Measurements from ENCODE around the gene RTL3. TPM values are rescaled to one million over a fixed set of nuclear protein-coding genes. Genes with fewer than 3 reads are reported as not detected.

The RTL3 gene
- total and polyA plus RNA-seq, 2 donors (not counting 1 experiment from before 2014, with no cell fraction given): not detected

- ChIA-PET CTCF (no interaction called here), POLR2A (no interaction called here)
- Mint-ChIP-seq H3K4me3 (no peak overlapping the region), H3K9me3 (ENCODE audit: insufficient read depth) (no peaks in the 10 kb centered on the region), H3K27me3 (no peaks in the 10 kb centered on the region), H3K27ac (no peak overlapping the region), H3K4me1 (peaks cover 7% of the 10 kb centered on the region)
- Histone ChIP-seq H2AFZ (ENCODE audit: insufficient read depth, low read depth, low read length, poor library complexity, severe bottlenecking) (no peak overlapping the region), H3K4me1 (ENCODE audit: control insufficient read depth in 2 of 2, insufficient read depth in 2 of 2, low read length in 2 of 2) (no peaks in the 10 kb centered on the region), H4K20me1 (ENCODE audit: control insufficient read depth, insufficient read depth, low read length, poor library complexity, severe bottlenecking) (no peaks in the 10 kb centered on the region), H3K9ac (ENCODE audit: low read length) (no peak overlapping the region), H3K79me2 (ENCODE audit: control insufficient read depth, insufficient read depth, low read length) (no peaks in the 10 kb centered on the region), H3K4me3 (ENCODE audit: control extremely low read depth in 1 of 5, extremely low read depth in 1 of 5, insufficient read depth in 1 of 5, low read depth in 2 of 5, low read length in 4 of 5) (no peak overlapping the region), H3K4me2 (replicated peaks; ENCODE audit: low read depth, low read length, poor library complexity, severe bottlenecking) (no peak overlapping the region), H3K27me3 (replicated peaks in 1 of 4; ENCODE audit: control extremely low read depth in 1 of 4, control insufficient read depth in 3 of 4, insufficient read depth in 4 of 4, low read length in 3 of 4) (no peaks in the 10 kb centered on the region), H3K9me3 (ENCODE audit: control extremely low read depth in 1 of 3, control insufficient read depth in 2 of 3, insufficient read depth in 1 of 3, low read length in 2 of 3) (no peaks in the 10 kb centered on the region), H3K27ac (ENCODE audit: low read length in 2 of 2) (no peak overlapping the region), H3K36me3 (replicated peaks in 1 of 2; ENCODE audit: control extremely low read depth in 1 of 2, control insufficient read depth in 1 of 2, extremely low read depth in 1 of 2, insufficient read depth in 2 of 2, low read length in 1 of 2) (no peaks in the 10 kb centered on the region)
- intact Hi-C loops (cut with micrococcal nuclease): no loop called here
- no peak for TF ChIP-seq EZH2 (IDR thresholded peaks at IDR 0.05; ENCODE audit: borderline replicate concordance, insufficient read depth, low read depth, low read length, poor library complexity, severe bottlenecking)
- TF ChIP-seq CTCF (IDR thresholded peaks at IDR 0.05): no peak
- ATAC-seq (ENCODE audit: low read depth): no peak
- no peak for DNase-seq
- WGBS (ENCODE audit: insufficient coverage): no CpG with 5 or more reads among the region's 2 CpGs
These were observed 49.1 kb upstream of the RTL3 start for GRCh38 chrX:78708262-78708661.

- Mint-ChIP-seq H3K4me1 (peaks cover 7% of the 10 kb centered on the region), H3K27ac (no peak overlapping the region)
- no peak overlapping the region for H3K4me3 ChIP-seq (ENCODE audit: control extremely low read depth in 1 of 5, extremely low read depth in 1 of 5, insufficient read depth in 1 of 5, low read depth in 2 of 5, low read length in 4 of 5)
These were observed 46.9 kb upstream of the RTL3 start for GRCh38 chrX:78706071-78706470.

More at GRCh38 chrX:78706071-78706470, 46.9 kb upstream of the RTL3 start:
- H3K9me3 Mint-ChIP-seq (ENCODE audit: insufficient read depth): no peaks in the 10 kb centered on the region
- no peaks in the 10 kb centered on the region for H3K79me2 ChIP-seq (ENCODE audit: control insufficient read depth, insufficient read depth, low read length)
- intact Hi-C loops (cut with micrococcal nuclease): no loop called here
- no peak overlapping the region for H3K4me3 Mint-ChIP-seq
- no peaks in the 10 kb centered on the region for H3K4me1 ChIP-seq (ENCODE audit: control insufficient read depth in 2 of 2, insufficient read depth in 2 of 2, low read length in 2 of 2)
- ChIA-PET POLR2A (no interaction called here), CTCF (no interaction called here)
- DNase-seq: no peak
- no peak overlapping the region for H3K9ac ChIP-seq (ENCODE audit: low read length)
- H3K4me2 ChIP-seq (replicated peaks; ENCODE audit: low read depth, low read length, poor library complexity, severe bottlenecking): no peak overlapping the region
- no peaks in the 10 kb centered on the region for H3K27me3 Mint-ChIP-seq
- WGBS (ENCODE audit: insufficient coverage): no CpG with 5 or more reads among the region's 2 CpGs
- H3K36me3 ChIP-seq (replicated peaks in 1 of 2; ENCODE audit: control extremely low read depth in 1 of 2, control insufficient read depth in 1 of 2, extremely low read depth in 1 of 2, insufficient read depth in 2 of 2, low read length in 1 of 2): no peaks in the 10 kb centered on the region
- no peak overlapping the region for H3K27ac ChIP-seq (ENCODE audit: low read length in 2 of 2)
- TF ChIP-seq CTCF (IDR thresholded peaks at IDR 0.05) (no peak), EZH2 (IDR thresholded peaks at IDR 0.05; ENCODE audit: borderline replicate concordance, insufficient read depth, low read depth, low read length, poor library complexity, severe bottlenecking) (no peak)
- no peaks in the 10 kb centered on the region for H3K9me3 ChIP-seq (ENCODE audit: control extremely low read depth in 1 of 3, control insufficient read depth in 2 of 3, insufficient read depth in 1 of 3, low read length in 2 of 3)
- ATAC-seq (ENCODE audit: low read depth): no peak
- no peak overlapping the region for H2AFZ ChIP-seq (ENCODE audit: insufficient read depth, low read depth, low read length, poor library complexity, severe bottlenecking)
- H3K27me3 ChIP-seq (replicated peaks in 1 of 4; ENCODE audit: control extremely low read depth in 1 of 4, control insufficient read depth in 3 of 4, insufficient read depth in 4 of 4, low read length in 3 of 4): no peaks in the 10 kb centered on the region
- H4K20me1 ChIP-seq (ENCODE audit: control insufficient read depth, insufficient read depth, low read length, poor library complexity, severe bottlenecking): no peaks in the 10 kb centered on the region
